Renal cortex interstitium (tissue), 11 donors: ENCODE measurements around the gene STOML1. TPM values are rescaled to one million over a fixed set of nuclear protein-coding genes. Genes with fewer than 3 reads are reported as not detected.
A peak's percentile ranks its signal among the peaks of the same experiment; 100 is the strongest.
"Not testable (repeated sequence)": the region's sequence is repeated elsewhere in the genome, so short reads cannot be mapped to it uniquely, and the experiment has no call there.

Source experiments
- DNase-seq, 11 donors: peaks; one replicate each; pipeline ENCODE4 v3.0.0-alpha.2; 2013; ENCODE audit warnings: low read depth in 9 of 11, low spot score in 4 of 11; ENCODE audit errors: extremely low read depth in 1 of 11
- polyA plus RNA-seq, 3 donors: library from polyadenylated mRNA; unstranded; fragments of 120-200 nt; gene quantifications; one replicate each; pipeline ENCODE4 v1.2.1, GENCODE V29; 2013; ENCODE audit not compliant: insufficient read length in 3 of 3

The STOML1 gene
- polyA plus RNA-seq, 3 donors = 12.2 to 14.3 (median 13.8) TPM

DNA sequence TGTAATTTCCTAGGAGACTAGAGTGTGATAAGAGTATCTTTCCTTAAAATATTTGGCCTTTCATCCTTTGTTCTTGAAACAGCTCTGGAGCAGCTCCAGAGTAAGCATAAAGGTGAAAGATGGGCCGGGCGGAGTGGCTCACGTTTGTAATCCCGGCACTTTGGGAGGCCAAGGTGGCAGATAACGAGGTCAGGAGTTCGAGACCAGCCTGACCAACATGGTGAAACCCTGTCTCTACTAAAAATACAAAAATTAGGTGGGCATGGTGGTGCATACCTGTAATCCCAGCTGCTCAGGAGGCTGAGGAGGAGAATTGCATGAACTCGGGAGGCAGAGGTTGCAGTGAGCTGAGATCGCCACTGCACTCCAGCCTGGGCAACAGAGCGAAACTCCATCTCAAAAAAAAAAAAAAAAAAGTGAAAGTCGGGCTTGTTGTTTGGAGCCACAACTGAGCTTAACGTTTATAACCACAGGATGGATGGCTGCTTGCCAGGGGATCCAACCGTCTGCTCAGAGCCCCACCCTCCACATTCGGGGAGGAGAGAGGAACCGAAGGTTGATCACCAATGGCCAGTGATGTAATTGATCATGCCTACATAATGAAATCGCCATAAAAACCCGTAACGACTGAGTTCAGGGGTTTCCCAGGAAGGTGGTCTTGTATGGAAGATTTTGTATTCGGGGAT is 16.5 kb downstream of the STOML1 start:
- DNase-seq = not testable (repeated sequence)

DNA sequence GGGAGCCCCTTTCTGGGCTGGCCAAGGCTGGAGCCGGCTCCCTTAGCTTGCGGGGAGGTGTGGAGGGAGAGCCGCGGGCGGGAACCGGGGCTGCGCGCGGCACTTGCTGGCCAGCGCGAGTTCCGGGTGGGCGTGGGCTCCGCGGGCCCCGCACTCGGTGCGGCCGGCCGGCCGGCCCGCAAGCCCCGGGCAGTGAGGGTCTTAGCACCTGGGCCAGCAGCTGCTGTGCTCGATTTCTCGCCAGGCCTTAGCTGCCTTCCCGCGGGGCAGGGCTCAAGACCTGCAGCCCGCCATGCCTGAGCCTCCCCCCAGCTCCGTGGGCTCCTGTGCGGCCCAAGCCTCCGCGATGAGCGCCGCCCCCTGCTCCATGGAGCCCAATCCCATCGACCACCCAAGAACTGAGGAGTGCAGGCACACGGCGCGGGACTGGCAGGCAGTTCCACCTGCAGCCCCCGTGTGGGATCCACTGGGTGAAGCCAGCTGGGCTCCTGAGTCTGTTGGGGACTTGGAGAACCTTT is 18.4 kb downstream of the STOML1 start:
- not testable (repeated sequence) for DNase-seq

DNA sequence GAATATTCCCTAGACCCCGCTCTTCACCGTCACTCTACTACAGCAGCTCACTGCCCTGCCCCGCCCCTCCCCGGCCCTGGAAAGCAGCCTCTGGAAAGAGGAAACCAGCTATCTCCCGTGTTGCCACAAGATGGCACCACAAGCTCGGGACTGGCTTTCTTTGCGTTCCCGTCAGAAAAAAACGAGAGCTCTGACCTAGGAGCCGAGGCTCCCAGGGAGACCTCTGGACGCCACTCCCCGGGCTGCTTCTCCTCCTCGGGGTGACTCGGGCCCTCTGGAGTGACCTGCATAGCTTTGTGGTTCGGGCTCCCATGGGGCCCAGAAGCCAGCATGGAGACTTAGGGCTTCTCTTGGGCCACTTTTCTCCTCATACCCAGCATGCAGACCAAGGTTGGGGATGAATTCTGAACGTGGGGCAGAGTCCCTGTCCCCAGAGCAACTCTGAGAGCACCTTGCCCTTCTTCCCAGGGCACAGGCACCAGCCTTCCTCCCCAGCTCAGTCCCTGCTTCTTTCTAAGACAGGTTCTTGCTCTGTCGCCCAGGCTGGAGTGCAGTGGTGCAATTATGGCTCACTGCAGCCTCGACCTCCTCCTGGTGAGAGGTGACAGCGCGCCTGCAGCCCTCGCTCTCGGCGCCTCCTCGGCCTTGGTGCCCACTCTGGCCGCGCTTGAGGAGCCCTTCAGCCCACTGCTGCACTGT is 19.0 kb downstream of the STOML1 start:
- DNase-seq = peak in 10 of 11 donors; percentile 52 to 91 (median 81)

GRCh38 chr15:73969151-73969759 is 22.8 kb downstream of the STOML1 start:
- DNase-seq = no peak

GRCh38 chr15:73968461-73968860 is 23.6 kb downstream of the STOML1 start:
- no peak for DNase-seq

DNA sequence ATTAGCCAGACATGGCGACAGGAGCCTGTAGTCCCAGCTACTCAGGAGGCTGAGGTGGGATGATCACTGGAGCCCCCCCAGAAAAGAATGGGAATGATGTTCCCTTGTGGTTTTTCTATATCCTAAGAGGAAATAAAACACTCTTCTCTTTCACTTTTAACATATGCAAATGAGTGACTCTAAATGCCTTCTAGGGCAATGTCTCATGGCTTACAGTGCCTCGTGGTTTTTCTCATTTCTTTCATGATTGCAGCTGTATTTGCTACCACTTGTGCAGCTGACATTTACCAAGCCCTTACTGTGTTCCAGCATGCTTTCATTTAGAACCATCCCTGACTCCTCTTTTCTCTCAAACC is 26.4 kb downstream of the STOML1 start:
- DNase-seq = no peak

DNA sequence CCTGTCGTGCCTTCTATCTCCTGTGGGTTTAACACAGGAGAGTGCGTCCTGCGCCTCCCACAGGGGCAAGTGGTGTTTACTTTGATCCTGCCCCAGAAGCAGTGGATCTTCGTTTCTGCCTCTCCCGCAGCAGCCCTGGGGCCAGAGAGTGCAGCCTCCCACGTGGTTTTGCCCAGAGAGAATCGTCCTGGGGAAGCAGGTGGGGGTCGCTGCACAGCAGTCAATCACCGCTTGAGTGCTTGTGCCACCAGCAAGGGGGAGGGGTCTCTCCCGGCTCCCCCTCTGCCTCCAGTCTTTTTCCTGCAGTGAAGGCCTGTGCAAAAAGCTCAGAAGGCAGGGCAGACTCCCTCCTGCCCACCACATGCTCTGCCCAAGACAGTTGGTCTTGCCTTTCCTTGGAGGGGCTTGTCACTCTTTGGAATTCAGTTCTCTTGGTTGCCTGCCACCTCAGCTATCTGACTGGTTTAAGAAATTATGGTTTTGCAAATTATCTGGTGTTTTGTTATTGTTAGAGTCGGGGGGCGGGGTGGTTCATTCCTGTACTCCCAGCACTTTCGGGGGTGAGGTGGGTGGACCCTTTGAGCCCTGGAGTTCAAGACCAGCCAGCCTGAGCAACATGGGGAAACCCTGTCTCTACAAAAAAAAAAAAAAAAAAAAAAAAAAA is 26.9 kb downstream of the STOML1 start:
- DNase-seq = peak in 1 of 11 donors; percentile 31

GRCh38 chr15:73964736-73965093 is 27.4 kb downstream of the STOML1 start:
- peak in 6 of 11 donors; percentile 58 to 79 (median 66) for DNase-seq

DNA sequence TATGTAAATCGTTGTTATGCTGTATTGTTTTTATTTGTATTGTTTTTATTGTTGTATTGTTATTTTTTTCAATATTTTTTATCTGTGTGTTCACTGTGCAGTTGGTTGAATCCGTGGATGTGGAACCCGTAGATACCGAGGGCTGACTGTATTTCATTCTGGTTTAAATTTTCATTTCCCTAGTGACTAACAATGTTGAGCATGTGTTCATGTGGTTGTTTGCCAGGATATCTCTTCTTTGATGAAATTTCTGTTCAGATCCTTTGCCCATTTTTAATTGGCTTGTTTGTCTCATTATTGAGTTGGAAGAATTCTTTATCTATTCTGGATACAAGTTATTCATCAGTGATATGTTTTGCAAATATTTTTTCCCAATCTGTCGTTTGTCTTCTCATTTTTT is 29.7 kb downstream of the STOML1 start:
- no peak for DNase-seq

DNA sequence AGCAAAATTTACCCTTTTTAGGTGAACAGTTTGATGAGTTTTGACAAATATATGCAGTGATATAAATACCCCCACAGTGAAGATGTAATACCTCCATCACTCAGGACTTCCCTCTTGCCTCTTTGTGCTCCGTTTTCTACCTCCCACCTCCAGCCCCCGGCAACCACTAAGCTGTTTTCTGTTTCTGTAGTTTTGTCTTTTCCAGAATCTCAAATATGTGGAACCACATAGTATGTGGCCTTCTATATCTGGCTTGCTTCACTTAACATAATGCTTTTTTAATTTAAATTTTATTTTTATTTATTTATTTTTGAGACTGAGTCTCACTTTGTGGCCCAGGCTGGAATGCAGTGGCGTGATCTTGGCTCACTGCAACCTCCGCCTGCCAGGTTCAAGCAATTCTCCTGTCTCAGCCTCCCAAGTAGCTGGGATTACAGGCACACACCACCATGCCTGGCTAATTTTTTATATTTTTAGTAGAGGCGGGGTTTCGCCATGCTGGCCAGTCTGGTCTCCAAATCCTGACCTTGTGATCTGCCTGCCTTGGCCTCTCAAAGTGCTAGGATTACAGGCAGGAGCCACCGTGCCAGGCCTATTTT is 31.5 kb downstream of the STOML1 start:
- not testable (repeated sequence) for DNase-seq

DNA sequence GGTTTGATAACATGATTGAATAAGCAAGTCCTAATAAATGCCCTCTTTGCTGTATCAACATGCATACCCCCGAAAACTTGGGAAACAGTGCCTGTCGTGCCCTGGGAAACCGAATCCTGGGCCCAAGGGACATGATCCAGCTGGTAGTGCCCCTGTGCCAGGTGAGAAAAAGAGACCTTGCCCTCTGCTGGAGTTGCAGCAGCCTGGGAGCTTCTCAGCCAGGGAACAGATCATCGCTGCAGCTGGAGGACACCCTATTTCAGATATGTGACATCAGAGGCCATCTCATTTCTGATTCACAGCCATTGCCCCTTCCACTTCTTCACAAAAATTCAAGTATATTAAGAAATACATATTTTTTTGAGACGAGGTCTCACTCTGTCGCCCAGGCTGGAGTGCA is 32.3 kb downstream of the STOML1 start:
- no peak for DNase-seq

- no peak for DNase-seq
These were observed 33.0 kb downstream of the STOML1 start for GRCh38 chr15:73959012-73959581.

DNA sequence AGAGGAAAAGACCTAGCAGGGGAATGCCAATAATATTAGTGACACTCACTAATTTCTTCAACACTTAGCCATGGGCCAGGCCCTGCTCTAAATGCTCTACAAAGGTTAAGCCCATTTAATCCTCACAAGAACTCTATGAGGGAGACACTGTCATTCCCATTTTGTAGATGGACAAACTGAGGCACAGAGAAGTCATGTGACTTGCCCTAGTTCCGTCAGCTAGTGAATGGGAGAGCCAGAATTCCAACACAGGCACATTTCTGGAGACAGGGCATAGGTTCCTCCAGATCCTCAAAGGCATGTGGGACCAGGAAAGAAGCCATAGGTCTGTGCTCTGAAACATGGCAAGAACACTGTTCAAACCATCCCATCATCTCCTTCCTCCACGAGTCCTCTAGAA is 34.3 kb downstream of the STOML1 start:
- DNase-seq = no peak

DNA sequence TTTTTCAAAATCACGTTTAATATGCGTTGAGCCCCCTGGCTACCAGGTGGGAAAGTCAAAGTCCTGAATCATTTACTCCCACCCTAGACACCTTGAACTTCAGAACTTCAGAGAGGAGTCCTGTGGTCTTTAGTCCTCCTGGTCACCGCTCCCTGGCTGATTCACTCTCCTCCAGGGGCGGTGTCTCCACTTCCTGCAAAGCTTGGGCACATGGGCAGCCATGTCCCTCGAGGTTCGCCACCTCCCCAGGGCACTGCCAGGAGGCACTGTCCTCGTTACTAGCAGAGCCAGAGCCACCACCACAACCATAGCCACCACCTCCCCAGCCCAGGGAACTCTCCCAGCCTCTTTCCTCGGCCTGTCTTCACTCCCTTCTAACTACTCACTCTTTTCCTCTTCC is 34.8 kb downstream of the STOML1 start:
- no peak for DNase-seq

DNA sequence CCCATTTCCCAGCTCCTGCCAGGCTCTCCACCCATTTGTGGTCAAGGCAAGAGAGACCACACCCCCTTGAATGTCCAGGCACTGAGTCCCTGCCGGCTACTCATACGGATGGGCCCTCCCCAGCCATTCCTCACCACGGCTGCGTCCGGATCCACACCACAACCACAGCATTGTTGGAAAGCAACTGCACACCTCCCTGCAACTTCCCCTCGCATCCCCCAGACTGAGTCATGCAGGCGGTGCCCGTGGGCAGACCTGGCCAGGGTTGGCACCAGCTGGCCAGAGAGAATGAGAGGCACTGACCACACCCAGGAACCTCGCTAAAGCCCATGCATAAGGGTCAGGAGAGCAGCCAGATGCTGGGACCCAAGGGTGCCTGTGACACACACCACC is 35.4 kb downstream of the STOML1 start:
- DNase-seq = no peak

DNA sequence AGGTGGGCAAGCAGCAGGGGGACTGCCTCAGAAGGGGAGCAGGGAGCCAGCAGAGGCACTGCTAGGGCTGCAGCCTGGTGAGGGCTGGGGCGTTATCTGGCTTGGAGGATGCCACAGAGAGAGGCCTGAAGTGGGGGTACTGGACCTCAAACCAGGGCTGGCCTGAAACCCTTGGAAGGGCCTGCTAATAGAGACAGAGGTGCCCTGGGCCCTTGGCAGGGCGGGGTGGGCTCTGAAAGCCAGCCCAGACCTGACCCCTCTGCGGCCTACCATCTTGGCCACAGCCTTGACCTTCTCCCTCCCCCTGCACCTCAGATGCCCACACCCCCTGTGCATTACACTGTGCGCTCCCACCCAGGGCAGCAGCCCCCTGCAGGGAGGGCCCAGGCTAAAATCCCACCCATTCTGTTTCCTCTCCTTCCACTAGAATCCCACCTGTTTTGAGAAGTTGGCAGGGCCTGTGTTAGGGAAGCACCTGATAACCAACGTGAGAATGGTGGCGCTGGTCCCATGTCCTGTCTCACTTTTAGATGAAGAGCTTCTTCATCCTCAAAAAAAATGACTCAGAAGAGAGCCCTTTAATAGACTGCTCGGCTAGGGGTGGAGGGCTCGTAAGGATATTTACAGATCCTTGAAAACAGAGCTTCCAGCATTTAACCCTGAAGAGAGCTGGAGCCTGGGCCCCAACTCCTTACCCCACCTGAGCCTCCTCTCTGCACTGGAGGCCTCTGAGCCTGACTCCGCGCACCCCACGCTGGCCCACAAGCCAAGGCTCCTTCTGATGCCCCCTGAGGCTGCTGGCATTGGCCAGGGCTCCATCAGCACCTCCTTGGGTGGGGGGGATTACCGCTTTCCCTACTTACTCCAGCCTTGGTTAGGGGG is 36.0 kb downstream of the STOML1 start:
- DNase-seq = no peak

DNA sequence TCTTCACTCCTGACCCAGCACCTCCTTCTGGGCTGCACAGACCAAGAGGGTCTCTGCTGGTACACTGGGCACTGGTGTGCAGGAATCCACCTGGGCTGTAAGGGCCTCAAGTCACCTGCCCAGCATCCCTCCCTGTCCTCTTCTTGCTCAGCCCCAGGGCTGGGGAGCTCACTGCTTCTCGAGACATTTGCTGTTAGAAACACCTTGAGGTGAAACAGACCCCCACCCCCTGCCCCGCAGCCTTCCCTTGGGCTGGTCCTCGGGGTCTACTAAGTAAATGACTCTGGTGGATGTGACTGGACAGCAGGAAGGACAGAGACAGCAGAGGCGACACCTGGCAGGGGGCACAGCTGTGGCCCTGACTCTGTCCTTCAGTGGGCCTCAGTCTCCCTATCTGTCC is 36.8 kb downstream of the STOML1 start:
- no peak for DNase-seq
